Measurements from ENCODE around the gene MRPS16.

MRPS16 gene

DNA sequence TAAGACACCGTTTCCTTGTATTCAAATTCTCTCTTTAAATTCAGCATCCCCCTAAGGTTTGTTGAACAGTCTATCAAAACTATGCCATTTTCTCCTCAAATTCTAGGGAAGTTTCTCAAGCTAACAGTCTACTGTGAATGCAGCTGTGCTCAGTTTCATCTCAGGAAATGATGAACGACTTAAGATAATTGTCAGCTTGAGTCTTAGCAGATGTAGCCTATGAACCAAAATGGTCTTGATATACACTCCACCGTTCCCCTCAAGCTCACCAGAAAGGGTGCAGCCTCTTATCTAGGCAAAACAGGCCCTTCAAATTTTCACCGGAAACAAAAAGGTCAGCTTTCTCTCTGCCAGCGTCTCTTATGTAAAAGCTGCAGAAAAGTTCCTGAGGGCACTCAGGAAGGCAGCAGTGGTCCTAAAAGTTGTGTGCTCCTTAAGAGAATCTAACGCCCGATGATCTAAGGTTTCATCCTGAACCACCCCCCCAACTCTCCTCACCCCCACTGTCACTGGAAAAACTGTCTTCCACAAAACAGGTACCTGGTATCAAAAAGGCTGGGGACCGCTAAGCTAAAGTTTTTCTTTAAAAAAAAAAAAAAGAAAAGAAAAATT, 7.5 kb downstream of the MRPS16 start:
- H3K36me3 ChIP-seq (ENCODE audit: control insufficient read depth in 1 of 2, insufficient read depth in 2 of 2, low read length in 2 of 2), result peaks cover 6 to 32% of the 10 kb centered on the region in 2 donors
- no peaks in the 10 kb centered on the region for H3K27me3 ChIP-seq (ENCODE audit: control insufficient read depth in 1 of 2, insufficient read depth in 2 of 2, low read length in 2 of 2)
- peaks cover 21 to 25% of the 10 kb centered on the region in 2 donors for H3K4me1 ChIP-seq (ENCODE audit: control insufficient read depth in 1 of 2, insufficient read depth in 2 of 2, low read length in 2 of 2)

DNA sequence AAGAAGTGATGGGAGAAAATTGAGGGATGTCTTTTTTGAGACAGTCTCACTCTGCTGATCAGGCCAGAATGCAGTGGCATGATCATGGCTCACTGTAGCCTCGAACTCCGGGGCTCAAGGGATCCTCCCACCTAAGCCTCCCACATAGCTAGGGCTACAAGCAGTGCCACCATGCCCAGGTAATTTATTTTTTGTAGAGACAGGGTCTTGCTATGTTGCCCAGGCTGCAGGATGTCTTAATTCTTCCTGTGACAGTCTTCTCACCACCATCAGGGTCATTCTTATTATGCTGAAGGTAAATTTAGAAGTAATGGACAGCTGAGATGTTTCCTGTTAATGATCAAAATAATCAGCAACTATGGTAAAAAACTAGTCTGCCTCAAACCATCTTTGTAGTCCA, 12.5 kb downstream of the MRPS16 start:
- H3K4me3 ChIP-seq (ENCODE audit: low read depth in 1 of 2, low read length in 2 of 2), result no peak overlapping the region
- H3K27ac ChIP-seq (ENCODE audit: low read depth, low read length), result no peak overlapping the region
- no peak overlapping the region for H3K9ac ChIP-seq (ENCODE audit: low read depth in 1 of 2, low read length in 2 of 2)
- no peaks in the 10 kb centered on the region for H3K27me3 ChIP-seq (ENCODE audit: control insufficient read depth in 1 of 2, insufficient read depth in 2 of 2, low read length in 2 of 2)
- H3K36me3 ChIP-seq (ENCODE audit: control insufficient read depth in 1 of 2, insufficient read depth in 2 of 2, low read length in 2 of 2), result peaks cover 14 to 53% of the 10 kb centered on the region in 2 donors
- peaks cover 3 to 5% of the 10 kb centered on the region in 2 donors for H3K4me1 ChIP-seq (ENCODE audit: control insufficient read depth in 1 of 2, insufficient read depth in 2 of 2, low read length in 2 of 2)
- H3K9me3 ChIP-seq (ENCODE audit: control insufficient read depth in 1 of 2, low read length in 2 of 2), result no peaks in the 10 kb centered on the region

More for the DNA sequence above, 7.5 kb downstream of the MRPS16 start:
- Histone ChIP-seq H3K9me3 (ENCODE audit: control insufficient read depth in 1 of 2, low read length in 2 of 2) (no peaks in the 10 kb centered on the region), H3K9ac (ENCODE audit: low read depth in 1 of 2, low read length in 2 of 2) (peak overlapping the region in 1 of 2 donors; percentile 10), H3K27ac (ENCODE audit: low read depth, low read length) (no peak overlapping the region), H3K4me3 (ENCODE audit: low read depth in 1 of 2, low read length in 2 of 2) (no peak overlapping the region)

DNA sequence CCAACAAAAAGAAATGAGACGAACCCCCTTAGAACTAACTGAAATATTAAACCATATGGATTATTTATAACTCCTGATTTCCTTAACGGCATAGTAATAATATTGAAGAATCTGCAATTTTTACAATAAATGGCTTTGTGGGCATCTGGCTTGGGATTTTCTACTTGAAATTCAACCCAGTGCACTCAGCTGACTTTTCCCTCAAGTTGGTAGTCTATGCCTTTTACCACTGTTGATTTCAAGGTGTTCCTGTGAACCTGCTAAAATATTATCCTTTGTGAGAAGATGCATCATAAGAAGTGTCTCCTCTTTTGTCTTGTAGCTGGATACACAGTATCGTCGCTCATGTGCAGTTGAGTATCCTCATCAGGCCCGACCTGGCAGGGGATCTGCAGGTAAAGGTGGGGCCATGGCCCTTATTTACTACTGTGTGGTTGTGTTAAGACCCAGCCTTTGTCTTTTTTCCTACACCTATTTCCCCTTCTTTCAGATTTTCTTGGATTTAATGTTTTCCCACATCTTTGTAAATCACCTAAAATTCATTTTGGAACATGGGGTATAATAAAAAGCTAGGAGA, 13.4 kb downstream of the MRPS16 start:
- peaks cover 14 to 60% of the 10 kb centered on the region in 2 donors for H3K36me3 ChIP-seq (ENCODE audit: control insufficient read depth in 1 of 2, insufficient read depth in 2 of 2, low read length in 2 of 2)
- H3K27ac ChIP-seq (ENCODE audit: low read depth, low read length), result no peak overlapping the region
- no peaks in the 10 kb centered on the region for H3K9me3 ChIP-seq (ENCODE audit: control insufficient read depth in 1 of 2, low read length in 2 of 2)
- H3K4me1 ChIP-seq (ENCODE audit: control insufficient read depth in 1 of 2, insufficient read depth in 2 of 2, low read length in 2 of 2), result no peaks in the 10 kb centered on the region
- H3K27me3 ChIP-seq (ENCODE audit: control insufficient read depth in 1 of 2, insufficient read depth in 2 of 2, low read length in 2 of 2), result no peaks in the 10 kb centered on the region
- no peak overlapping the region for H3K9ac ChIP-seq (ENCODE audit: low read depth in 1 of 2, low read length in 2 of 2)
- no peak overlapping the region for H3K4me3 ChIP-seq (ENCODE audit: low read depth in 1 of 2, low read length in 2 of 2)

DNA sequence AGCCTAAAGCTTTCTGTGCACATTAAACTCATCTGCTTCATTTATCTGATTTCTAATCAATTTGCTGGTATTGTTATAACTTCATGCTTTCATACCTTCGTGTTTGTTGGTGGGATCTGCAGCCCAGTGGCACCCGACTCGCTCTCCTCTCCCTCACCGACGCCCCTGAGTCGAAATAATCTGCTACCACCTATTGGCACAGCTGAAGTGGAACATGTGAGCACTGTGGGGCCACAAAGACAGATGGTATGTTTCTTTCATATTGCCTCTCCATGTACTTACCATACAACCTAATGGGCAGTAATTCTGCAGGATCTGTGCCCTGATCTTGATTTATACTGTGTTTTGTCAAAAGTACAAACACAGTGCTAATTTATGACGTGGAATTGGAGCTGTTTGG, 17.7 kb downstream of the MRPS16 start:
- H3K27me3 ChIP-seq (ENCODE audit: control insufficient read depth in 1 of 2, insufficient read depth in 2 of 2, low read length in 2 of 2), result no peaks in the 10 kb centered on the region
- no peak overlapping the region for H3K9ac ChIP-seq (ENCODE audit: low read depth in 1 of 2, low read length in 2 of 2)
- no peak overlapping the region for H3K27ac ChIP-seq (ENCODE audit: low read depth, low read length)
- no peaks in the 10 kb centered on the region for H3K9me3 ChIP-seq (ENCODE audit: control insufficient read depth in 1 of 2, low read length in 2 of 2)
- no peak overlapping the region for H3K4me3 ChIP-seq (ENCODE audit: low read depth in 1 of 2, low read length in 2 of 2)
- peaks cover 10 to 43% of the 10 kb centered on the region in 2 donors for H3K36me3 ChIP-seq (ENCODE audit: control insufficient read depth in 1 of 2, insufficient read depth in 2 of 2, low read length in 2 of 2)
- H3K4me1 ChIP-seq (ENCODE audit: control insufficient read depth in 1 of 2, insufficient read depth in 2 of 2, low read length in 2 of 2), result no peaks in the 10 kb centered on the region

DNA sequence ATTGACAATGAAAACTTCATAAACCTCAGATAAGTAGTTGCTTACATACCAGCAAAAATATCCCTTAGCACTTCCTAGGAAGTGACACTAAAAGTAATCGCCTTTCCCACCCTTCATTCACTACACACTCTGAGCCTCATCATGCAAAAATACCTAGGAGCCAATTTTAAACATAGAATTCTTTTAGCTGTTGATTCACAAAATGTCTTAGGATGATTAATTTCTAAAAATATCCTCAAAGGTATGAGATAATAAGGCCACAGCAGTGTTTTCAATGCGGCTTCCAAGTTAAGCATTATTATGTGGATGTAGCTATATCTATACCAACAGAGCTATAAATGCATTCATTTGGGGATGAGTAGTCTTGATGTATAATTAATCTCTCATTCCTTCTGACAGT, 18.6 kb downstream of the MRPS16 start:
- H3K27me3 ChIP-seq (ENCODE audit: control insufficient read depth in 1 of 2, insufficient read depth in 2 of 2, low read length in 2 of 2), result no peaks in the 10 kb centered on the region
- no peak overlapping the region for H3K27ac ChIP-seq (ENCODE audit: low read depth, low read length)
- H3K36me3 ChIP-seq (ENCODE audit: control insufficient read depth in 1 of 2, insufficient read depth in 2 of 2, low read length in 2 of 2), result peaks cover 8 to 41% of the 10 kb centered on the region in 2 donors
- H3K4me1 ChIP-seq (ENCODE audit: control insufficient read depth in 1 of 2, insufficient read depth in 2 of 2, low read length in 2 of 2), result no peaks in the 10 kb centered on the region
- H3K9me3 ChIP-seq (ENCODE audit: control insufficient read depth in 1 of 2, low read length in 2 of 2), result no peaks in the 10 kb centered on the region
- no peak overlapping the region for H3K9ac ChIP-seq (ENCODE audit: low read depth in 1 of 2, low read length in 2 of 2)
- no peak overlapping the region for H3K4me3 ChIP-seq (ENCODE audit: low read depth in 1 of 2, low read length in 2 of 2)

DNA sequence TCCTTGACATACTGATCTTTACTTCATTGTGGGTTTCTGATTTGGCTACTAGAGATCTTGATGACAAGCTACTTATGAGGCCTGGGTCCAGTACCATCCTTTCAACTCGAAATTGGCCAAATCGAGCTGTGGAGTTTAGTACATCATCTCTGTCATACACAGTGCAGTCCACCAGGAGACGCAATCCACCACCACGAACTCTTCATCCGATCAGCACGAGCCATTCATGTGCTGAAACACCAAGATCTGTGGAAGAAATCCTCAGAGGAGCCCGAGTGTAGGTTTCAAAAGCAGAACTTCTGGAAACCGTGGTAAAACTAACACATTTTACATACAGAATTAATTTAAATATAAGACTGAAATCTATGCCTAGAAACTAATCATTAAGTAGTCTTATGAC, 19.6 kb downstream of the MRPS16 start:
- Histone ChIP-seq H3K4me3 (ENCODE audit: low read depth in 1 of 2, low read length in 2 of 2) (no peak overlapping the region), H3K36me3 (ENCODE audit: control insufficient read depth in 1 of 2, insufficient read depth in 2 of 2, low read length in 2 of 2) (peaks cover 6 to 44% of the 10 kb centered on the region in 2 donors), H3K27me3 (ENCODE audit: control insufficient read depth in 1 of 2, insufficient read depth in 2 of 2, low read length in 2 of 2) (no peaks in the 10 kb centered on the region), H3K9me3 (ENCODE audit: control insufficient read depth in 1 of 2, low read length in 2 of 2) (no peaks in the 10 kb centered on the region), H3K4me1 (ENCODE audit: control insufficient read depth in 1 of 2, insufficient read depth in 2 of 2, low read length in 2 of 2) (no peaks in the 10 kb centered on the region), H3K27ac (ENCODE audit: low read depth, low read length) (no peak overlapping the region), H3K9ac (ENCODE audit: low read depth in 1 of 2, low read length in 2 of 2) (no peak overlapping the region)

DNA sequence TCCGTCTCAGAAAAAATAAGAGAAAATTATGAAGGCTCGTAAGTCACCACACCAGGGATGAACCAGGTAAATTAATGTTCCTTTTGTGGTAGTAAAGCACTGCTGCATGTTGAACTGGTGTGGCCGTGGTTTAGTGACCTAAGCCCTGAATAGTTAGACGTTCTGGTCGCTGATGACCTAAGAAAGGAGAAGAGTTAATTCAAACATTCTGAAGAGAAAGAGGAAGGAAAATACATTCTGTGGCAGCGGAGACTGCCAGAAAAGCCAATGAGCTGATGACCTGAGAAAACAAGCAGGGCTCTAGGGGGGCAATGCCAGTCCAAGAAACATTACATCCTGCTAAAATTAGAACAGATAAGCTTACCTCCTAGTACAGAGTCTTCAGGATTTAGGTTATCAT, 22.9 kb downstream of the MRPS16 start:
- Histone ChIP-seq H3K4me1 (ENCODE audit: control insufficient read depth in 1 of 2, insufficient read depth in 2 of 2, low read length in 2 of 2) (no peaks in the 10 kb centered on the region), H3K27ac (ENCODE audit: low read depth, low read length) (no peak overlapping the region), H3K27me3 (ENCODE audit: control insufficient read depth in 1 of 2, insufficient read depth in 2 of 2, low read length in 2 of 2) (no peaks in the 10 kb centered on the region), H3K4me3 (ENCODE audit: low read depth in 1 of 2, low read length in 2 of 2) (no peak overlapping the region), H3K9me3 (ENCODE audit: control insufficient read depth in 1 of 2, low read length in 2 of 2) (no peaks in the 10 kb centered on the region), H3K9ac (ENCODE audit: low read depth in 1 of 2, low read length in 2 of 2) (no peak overlapping the region), H3K36me3 (ENCODE audit: control insufficient read depth in 1 of 2, insufficient read depth in 2 of 2, low read length in 2 of 2) (peaks cover 3 to 30% of the 10 kb centered on the region in 2 donors)

DNA sequence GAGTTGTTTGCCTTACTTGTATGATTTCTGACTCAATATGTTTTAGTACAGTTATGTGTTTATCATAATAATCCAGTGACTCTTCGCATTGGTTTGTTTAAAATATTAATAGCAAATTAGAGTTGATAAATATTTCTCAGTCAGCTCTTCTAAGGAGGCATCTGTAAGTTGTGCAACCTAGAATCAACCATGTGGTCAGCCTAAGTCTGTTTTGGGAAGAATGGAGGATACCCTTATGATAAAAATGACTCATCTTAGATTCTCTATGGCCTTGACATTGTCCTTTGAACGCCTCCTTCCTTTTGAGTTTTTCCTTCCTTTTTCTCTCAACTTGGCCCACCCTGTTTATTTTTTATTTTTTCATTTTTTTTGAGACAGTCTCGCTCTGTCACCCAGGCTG, 24.2 kb downstream of the MRPS16 start:
- no peaks in the 10 kb centered on the region for H3K27me3 ChIP-seq (ENCODE audit: control insufficient read depth in 1 of 2, insufficient read depth in 2 of 2, low read length in 2 of 2)
- no peak overlapping the region for H3K4me3 ChIP-seq (ENCODE audit: low read depth in 1 of 2, low read length in 2 of 2)
- no peak overlapping the region for H3K9ac ChIP-seq (ENCODE audit: low read depth in 1 of 2, low read length in 2 of 2)
- H3K36me3 ChIP-seq (ENCODE audit: control insufficient read depth in 1 of 2, insufficient read depth in 2 of 2, low read length in 2 of 2), result peaks cover 0 to 25% of the 10 kb centered on the region in 2 donors
- no peak overlapping the region for H3K27ac ChIP-seq (ENCODE audit: low read depth, low read length)
- no peaks in the 10 kb centered on the region for H3K9me3 ChIP-seq (ENCODE audit: control insufficient read depth in 1 of 2, low read length in 2 of 2)
- no peaks in the 10 kb centered on the region for H3K4me1 ChIP-seq (ENCODE audit: control insufficient read depth in 1 of 2, insufficient read depth in 2 of 2, low read length in 2 of 2)

DNA sequence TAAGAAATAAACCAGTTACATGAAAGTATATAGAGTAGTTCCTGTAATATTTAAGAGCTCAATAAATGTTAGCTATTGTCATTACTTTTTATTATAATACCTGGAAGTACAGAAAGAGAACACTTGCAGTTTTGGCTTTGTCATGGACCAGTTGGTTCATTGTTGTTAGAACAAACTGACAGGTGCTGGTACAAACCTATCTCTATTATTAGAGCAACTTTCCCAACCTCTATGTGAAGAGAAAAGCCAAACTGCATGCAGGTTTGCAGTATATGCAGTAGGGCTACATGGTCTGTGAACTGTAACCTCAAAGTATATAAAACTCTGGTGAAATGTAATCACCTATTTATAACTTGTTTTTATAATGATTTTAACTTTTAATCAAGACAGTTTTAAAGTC, 25.8 kb downstream of the MRPS16 start:
- no peak overlapping the region for H3K9ac ChIP-seq (ENCODE audit: low read depth in 1 of 2, low read length in 2 of 2)
- H3K27me3 ChIP-seq (ENCODE audit: control insufficient read depth in 1 of 2, insufficient read depth in 2 of 2, low read length in 2 of 2), result no peaks in the 10 kb centered on the region
- no peak overlapping the region for H3K4me3 ChIP-seq (ENCODE audit: low read depth in 1 of 2, low read length in 2 of 2)
- H3K9me3 ChIP-seq (ENCODE audit: control insufficient read depth in 1 of 2, low read length in 2 of 2), result no peaks in the 10 kb centered on the region
- no peaks in the 10 kb centered on the region for H3K4me1 ChIP-seq (ENCODE audit: control insufficient read depth in 1 of 2, insufficient read depth in 2 of 2, low read length in 2 of 2)
- H3K36me3 ChIP-seq (ENCODE audit: control insufficient read depth in 1 of 2, insufficient read depth in 2 of 2, low read length in 2 of 2), result peaks cover 0 to 16% of the 10 kb centered on the region in 2 donors
- no peak overlapping the region for H3K27ac ChIP-seq (ENCODE audit: low read depth, low read length)

DNA sequence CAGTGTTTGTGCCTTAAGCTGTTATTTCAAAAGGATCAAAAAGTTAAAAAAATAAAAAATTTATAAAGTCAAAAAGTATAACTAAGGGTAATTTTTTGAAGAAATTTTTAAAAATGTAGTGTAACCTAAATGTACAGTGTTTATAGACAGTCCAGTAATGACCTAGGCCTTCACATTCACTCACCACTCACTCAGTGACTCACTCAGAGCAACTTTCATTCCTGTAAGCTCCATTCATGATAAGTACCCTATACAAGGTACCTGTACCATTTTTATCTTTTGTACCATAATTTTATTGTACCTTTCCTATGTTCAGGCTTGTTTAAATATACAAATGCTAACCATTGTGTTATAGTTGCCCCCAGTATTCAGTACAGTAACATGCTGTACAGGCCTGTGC, 26.9 kb downstream of the MRPS16 start:
- Histone ChIP-seq H3K9ac (ENCODE audit: low read depth in 1 of 2, low read length in 2 of 2) (no peak overlapping the region), H3K36me3 (ENCODE audit: control insufficient read depth in 1 of 2, insufficient read depth in 2 of 2, low read length in 2 of 2) (peaks cover 0 to 13% of the 10 kb centered on the region in 2 donors), H3K27me3 (ENCODE audit: control insufficient read depth in 1 of 2, insufficient read depth in 2 of 2, low read length in 2 of 2) (no peaks in the 10 kb centered on the region), H3K4me1 (ENCODE audit: control insufficient read depth in 1 of 2, insufficient read depth in 2 of 2, low read length in 2 of 2) (no peaks in the 10 kb centered on the region), H3K27ac (ENCODE audit: low read depth, low read length) (no peak overlapping the region), H3K9me3 (ENCODE audit: control insufficient read depth in 1 of 2, low read length in 2 of 2) (no peaks in the 10 kb centered on the region), H3K4me3 (ENCODE audit: low read depth in 1 of 2, low read length in 2 of 2) (no peak overlapping the region)

Data from duodenal mucosa (tissue), 2 donors.